Activated CD4-positive, alpha-beta T cell treated with anti-CD3 and anti-CD28 coated beads, Interleukin-2, amount 50 U/mL, for 48 hours (primary cell): ENCODE results near the gene MICAL3.

ENCODE experiments used
- DNase-seq, 2 experiments: peaks; one replicate each; pipeline ENCODE4 v3.0.0-alpha.2; 2020

The MICAL3 gene

DNA sequence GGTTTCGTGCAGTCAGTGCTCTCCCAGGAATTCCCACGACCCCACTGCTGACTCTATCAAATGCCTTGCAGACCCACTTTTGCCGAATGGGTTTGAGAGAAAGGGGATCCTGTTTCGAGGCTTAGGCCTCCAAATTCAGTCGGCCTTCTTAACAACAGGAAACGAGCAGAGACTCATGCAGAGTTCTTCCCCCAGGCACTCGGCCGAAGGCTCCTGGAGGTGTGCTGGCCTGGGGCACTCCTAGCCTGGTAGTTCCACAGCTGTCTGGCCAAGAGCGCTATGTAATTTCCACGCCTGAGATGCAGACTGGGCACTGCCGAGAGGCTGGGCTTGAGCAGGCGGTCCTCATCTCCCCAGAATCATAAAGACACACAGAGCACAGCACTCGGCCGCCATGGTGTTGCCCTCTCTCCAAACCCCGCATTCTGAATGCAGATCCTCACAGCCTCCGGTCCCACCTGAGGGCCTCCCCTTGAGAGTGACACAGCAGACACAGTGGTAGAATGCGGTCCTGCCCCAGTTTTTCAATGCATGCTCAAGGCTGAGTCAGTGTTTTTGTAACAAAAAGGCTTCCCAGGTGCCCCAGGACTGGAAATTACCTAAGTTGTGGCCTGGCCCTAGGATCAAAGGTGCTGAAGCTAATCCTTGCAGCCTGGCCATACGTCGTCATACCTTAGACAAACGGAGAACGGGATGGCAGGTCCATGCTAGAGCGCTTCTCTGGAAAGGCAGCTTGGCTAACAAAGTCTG is 219.9 kb downstream of the MICAL3 start:
- DNase-seq: no peak

GRCh38 chr22:17803609-17804270 is 220.6 kb downstream of the MICAL3 start:
- no peak for DNase-seq

- DNase-seq: no peak
Measured at GRCh38 chr22:17802822-17803221, 221.5 kb downstream of the MICAL3 start.

DNA sequence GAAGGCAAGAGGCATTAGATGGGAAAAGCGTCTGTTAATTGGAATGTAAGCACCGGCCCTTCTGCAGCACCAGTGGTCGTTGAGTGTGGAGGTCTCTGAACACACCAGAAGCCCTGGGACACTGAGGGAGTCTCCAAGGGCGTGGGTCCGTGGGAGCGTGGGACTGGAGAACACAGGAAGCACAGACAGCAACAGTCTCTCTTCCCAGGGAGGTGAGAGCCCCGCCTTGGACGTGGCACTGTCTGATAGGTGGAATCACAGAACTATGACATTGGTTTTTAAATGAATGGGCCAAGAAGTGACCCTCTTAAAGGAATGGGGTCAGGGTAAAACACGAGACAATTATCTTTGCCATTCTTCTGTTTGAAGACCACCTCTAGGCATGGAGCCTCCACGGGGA is 221.9 kb downstream of the MICAL3 start:
- DNase-seq: no peak

DNA sequence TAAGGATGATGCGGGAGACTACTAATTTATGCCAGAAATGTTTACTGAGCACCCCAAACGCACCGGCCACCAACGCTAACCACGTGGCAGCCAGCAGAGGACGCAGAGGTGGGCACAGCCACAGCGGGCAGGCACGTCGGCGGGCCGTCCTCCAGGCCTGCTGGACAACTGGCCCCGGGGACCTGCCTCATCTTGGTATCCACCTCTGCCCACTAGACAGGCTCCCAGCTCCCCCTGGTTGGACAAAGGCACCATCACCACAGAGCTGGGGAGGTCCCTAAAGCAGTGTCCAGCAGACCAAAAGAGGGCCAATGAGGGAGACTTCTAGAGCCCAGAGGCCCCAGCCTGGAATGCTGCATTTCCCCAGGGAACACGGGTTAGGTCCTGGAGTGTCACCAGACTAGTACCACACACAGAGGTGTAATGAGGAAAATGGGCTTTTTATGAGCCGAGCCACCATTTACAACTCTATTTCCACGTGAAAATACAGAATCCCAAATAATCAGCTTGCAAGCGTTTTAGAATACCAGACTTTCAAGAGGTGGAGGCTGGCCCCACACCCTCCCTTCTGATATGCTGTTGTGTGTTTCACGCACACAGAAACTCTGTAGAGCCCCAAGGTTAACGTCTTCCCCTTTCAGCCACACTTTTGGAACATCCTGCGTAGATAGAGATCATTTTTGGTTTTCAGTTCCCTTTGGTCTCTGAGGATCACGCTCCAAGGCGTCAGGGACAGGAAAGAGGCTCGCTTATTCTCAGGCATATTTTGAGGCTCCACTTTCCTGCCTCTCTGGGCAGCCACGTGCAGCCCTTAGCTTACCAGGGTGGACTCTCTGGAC is 226.4 kb downstream of the MICAL3 start:
- no peak for DNase-seq

- DNase-seq: no peak
Measured at GRCh38 chr22:17796695-17797094, 227.7 kb downstream of the MICAL3 start.

DNA sequence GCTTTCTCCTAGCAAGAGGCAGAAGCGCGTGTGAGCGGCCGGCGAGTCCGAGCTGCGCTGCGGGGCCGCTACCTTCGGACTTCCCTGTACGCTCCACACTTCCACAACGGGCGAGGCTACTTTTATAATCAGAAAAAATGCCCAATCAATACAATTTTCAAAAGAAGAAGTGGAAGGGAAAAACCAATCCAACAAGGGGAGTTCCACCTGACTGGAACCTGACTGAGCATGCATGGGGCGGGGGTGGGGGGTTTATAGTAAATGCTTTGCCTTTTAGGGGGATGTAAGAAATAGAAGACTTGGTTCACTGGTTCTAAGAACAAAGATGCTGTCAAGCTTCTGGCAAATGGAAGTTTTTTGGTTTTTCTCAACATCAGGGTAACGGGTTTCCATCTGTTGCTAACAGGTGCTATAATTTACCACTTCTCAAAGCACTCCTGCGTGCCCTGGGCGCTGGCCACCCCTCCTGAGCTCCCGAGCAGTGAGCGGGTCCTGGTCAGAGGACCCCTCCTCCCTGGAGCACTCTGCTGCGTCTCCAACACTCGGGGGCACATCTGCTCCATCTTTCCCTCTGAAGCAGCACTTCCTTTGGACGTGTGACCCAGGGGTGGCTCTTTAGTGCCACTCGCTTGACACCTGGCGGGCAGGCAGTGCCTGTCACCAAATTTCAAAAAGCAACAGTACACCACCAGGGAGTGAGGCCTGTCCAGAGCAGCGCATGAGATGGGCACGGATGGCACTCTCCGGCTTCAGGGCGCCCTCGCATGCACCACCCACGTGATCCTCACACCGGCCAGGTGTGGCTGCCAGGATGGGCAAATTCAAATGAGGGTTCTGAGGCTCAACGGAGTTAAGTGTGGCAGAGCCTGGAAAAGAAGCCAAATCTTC is 228.5 kb downstream of the MICAL3 start:
- DNase-seq: no peak

- no peak for DNase-seq
Measured at GRCh38 chr22:17794726-17795542, 229.4 kb downstream of the MICAL3 start.

DNA sequence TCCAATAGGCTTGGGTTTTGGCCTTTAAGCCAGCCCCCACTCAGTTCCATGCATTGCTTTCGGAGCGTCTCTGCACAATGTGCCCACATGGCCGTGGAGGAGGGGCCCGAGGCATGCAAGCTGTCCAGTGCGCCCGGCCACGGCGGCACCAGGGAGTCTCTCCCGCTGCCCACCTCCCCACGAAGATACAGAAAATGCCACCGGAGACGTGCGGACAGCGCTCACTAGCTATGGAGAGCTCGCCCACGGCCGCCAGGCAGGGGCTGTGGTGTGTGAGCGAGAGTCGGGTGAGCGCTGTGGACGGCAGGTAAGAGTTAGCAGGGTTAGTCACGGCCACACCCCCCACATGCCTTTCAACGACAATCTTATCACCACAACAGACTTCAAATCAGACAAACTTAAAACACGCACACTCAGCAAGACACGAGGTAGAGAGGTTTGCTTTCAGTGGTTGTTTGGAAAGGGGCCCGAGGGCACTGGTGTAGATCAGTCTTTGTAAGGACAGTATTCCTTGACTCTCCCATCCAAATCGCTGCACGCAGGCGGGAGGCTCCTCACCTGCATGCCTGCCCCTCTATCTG is 231.4 kb downstream of the MICAL3 start:
- no peak for DNase-seq

- DNase-seq: no peak
Measured at GRCh38 chr22:17792299-17792698, 232.1 kb downstream of the MICAL3 start.

DNA sequence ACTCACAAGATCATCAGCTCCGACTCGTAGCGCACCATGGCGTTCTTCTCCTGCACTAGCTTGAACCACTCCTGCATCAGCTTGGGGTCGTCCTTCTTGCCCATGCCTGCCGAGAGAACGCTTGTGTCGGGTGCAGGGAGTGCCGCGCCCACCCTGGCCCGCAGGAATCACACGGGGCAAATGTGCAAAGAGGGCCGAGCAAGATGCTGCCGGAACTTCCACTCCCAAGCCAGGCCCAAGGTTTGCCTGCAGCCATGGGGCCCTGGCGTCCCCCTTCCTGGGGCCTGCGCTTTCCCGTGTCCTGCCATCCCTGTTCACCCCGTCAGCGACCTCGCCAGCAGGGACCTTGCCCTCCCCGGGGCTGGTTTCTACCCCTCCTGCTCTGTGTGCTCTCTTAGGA is 233.2 kb downstream of the MICAL3 start:
- no peak for DNase-seq

DNA sequence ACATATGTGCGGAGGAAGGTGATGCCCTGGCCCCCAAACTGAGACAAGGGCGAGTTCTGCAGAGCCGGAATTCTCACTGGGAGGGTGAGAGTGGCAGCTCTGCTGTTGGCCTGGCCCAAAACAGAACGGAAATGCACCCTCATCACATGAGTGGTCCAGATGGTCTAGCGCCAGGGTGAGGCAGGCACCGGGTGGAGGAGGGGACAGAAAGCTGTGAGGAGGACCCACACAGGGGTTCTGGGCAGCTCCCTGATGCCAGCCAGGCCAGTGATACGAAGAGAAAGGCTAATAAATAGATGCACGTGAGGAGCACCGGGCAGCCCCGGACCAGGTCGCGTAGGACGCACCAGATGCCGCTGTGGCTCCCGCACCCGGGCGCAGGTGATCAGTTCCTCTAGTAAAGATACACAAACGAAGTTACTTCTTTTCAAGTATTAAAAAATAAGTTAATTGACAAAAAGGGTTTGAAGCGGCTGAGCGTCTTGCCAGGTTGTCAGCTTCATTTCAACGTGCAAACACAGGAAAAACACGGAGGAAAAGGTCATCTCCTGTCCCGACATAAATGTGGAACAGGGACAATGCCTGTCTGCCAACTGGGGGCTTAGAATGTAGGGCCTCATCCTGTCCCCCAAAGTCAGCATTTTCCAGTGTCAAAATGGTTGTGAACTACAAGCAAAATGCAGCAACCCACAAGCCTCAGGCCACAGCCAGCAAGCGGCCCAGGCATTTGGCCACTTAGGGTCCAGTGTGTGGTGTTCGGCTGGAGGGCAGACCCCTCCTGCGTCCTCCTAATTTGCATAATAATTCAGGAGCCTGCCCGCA is 234.8 kb downstream of the MICAL3 start:
- DNase-seq: no peak

DNA sequence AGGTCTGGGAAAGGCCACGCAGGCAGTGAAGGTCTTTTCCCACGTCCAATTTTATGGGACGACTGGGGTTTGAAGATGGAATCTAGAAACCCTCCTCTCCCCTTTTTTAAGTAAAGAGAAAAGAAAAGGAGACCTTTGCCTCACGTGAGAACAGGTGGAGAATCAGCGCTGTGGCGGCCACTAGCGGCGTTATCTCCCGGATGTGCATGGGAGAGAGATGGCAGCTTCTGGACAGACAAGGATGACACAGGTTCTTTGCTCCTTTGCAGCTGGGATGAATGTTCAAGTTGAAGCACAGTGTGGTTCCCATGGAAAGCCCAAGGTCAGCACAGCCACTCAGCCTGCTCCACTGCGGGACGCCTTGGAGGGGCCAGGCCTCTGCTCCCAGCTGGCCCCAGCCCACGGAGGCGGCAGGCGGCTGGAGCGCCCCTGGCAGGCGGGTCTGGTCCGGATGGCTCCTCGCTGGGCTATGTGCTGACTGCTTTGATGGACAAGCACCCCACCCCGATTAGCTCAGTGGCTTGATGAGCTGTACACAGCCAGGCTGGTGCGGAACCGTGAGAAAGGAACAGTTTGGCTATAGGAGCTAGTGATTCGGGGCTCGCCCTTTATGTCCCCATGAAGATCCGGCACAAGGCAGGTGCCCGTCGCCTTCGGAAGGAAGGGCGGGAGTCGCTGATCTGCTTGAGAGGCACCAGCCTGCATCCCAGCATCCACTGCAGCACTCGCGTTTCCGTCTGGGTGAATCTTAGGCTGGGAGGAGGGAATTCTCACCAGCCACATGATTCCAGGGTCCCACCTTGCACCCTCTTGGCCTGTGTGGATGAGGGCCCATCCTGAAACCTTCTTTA is 235.6 kb downstream of the MICAL3 start:
- DNase-seq: no peak

DNA sequence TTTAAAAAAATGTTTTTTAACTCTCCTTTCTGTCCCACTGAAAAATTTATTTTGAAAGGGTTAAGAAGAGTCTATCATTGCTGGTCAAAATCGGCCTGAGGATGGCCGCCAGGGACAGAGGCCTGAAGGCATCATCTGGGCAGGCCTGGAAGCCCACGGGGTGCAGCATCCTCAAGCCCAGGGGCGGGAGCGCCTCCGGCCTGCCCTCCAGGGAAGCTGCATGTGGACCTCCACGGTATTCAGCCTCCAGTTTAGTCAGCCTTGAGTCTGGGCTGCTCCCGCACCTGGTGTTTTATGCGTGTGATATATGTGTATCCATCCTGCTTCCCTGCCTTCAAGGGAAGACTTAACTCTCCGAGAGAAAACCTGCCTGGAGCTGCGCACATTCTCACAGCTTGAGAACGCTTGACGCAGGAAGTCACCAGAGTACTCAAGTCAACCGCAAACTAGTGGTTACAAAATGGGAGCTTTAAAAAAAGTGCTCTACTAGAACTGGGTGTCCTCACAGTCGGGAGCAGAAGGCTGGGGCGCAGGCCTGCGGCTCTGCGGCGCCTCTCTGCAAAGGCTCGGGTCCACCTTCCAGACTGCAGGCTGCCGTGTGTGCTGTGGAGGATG is 236.5 kb downstream of the MICAL3 start:
- DNase-seq: no peak

DNA sequence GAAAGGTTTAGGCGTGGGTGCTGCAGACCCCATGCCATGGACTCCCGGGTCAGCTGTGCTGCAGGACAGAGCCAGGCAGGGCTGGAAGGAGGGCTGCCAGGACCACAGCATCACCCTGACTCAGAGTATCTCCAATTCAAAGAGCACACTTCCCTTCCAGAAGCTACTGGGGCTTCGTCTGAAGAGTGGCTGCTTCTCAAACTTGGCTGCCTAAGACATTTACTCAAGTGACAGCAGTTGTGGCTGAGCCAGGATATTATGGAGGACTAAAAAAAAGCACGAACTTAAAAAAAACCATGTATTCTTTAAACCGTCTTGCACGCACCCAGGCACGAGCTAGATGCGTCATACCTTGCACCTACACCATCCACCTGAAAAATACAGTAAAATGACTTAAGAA is 237.1 kb downstream of the MICAL3 start:
- DNase-seq: no peak

GRCh38 chr22:17786435-17787161 is 237.8 kb downstream of the MICAL3 start:
- DNase-seq: no peak

DNA sequence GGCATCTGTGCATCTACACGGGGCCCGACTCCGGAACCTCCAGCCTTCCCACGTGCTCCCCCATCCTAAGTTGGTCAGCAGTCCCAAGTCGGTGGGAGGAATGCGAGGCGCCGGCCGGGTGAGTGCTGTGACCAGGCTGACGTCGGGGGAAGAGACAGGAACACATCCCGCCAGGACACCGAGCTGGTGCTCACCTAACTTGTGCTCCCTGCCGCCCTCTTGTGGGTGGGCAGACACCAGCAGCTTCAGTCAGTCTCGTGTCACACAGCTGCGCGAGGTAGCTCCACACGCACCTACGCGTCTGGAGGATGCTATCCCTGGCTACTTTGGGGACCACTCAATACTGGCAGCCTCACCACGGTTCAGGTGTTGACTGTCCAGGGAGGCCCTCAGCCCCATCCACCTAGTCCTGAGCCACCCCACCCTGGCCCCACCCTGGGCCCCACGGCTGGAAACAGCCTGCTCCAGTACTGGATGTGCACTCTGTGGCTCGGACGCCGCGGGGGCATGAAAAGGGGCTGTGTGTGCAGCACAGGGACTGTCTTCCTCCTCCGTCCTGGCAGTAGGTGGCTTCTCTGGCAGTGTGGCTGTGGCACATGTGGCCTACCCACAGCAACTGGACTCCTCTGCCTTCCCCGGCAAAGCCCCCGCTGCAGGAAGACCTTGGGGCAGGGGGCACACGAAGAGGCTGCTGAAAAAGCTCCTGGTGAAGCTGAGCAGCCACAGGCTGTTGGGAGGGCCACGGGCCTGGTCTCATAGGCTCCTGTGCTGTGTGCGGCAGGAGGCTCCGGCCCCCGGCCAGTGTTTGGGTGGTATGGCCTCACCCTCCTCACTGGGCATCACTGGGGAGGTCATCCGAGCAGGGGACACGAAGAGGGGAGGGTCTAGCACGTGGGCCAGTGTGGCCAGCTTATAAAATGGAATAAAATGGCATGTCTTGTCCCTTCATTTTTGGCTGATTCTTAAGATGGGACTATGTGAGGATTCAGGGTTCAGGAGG is 238.9 kb downstream of the MICAL3 start:
- DNase-seq: peak; percentile 82 to 85
